Adrenal gland (tissue), 12 donors: ENCODE results near the gene HNRNPA3. TPM values are rescaled to one million over a fixed set of nuclear protein-coding genes. Genes with fewer than 3 reads are reported as not detected.
"Not testable (repeated sequence)": the region's sequence is repeated elsewhere in the genome, so short reads cannot be mapped to it uniquely, and the experiment has no call there.

Experiments used
- DNase-seq, 7 donors: peaks; one replicate each; pipeline ENCODE4 v3.0.0-alpha.2; 2019 to 2020
- H3K27ac ChIP-seq, 5 donors: fragments of 200-600 bp; sonication (generic) in 4 of 5; 1 replicate in 3 of 5; 2 replicates in 2 of 5; pipeline versions ENCODE4 v1.5.1 to v1.8.0; 2016 to 2020; ENCODE audit warnings: mild to moderate bottlenecking in 1 of 5
- H3K27me3 ChIP-seq: fragments of 200-600 bp; 2 replicates; pipeline ENCODE4 v1.8.0; 2021
- H3K36me3 ChIP-seq, 2 donors: fragments of 200-600 bp; replicated peaks in 1 of 2; 1 replicate in 1 of 2; 2 replicates in 1 of 2; pipeline versions ENCODE4 v1.5.1 to v1.8.0; 2018 to 2022
- H3K4me1 ChIP-seq, 2 donors: fragments of 200-600 bp; replicated peaks in 1 of 2; 1 replicate in 1 of 2; 2 replicates in 1 of 2; pipeline versions ENCODE4 v1.5.1 to v1.8.0; 2018 to 2021
- H3K4me3 ChIP-seq, 4 donors: fragments of 200-600 bp; sonication (generic) in 3 of 4; one replicate each; pipeline ENCODE4 v1.5.1; 2016 to 2018
- H3K9me3 ChIP-seq, 3 donors: fragments of 200-600 bp; sonication (generic) in 1 of 3; replicated peaks in 1 of 3; 1 replicate in 2 of 3; 2 replicates in 1 of 3; pipeline versions ENCODE4 v1.5.1 to v1.8.0; 2016 to 2021
- CTCF ChIP-seq, 6 experiments: fragments of 450-650 bp in 4 of 6; fragments of 200-600 bp in 2 of 6; sonication (generic) in 1 of 6; IDR thresholded peaks; 1 replicate in 5 of 6; 2 replicates in 1 of 6; pipeline versions ENCODE4 v1.5.1 to v1.8.0; 2016 to 2021; ENCODE audit warnings: antibody characterized with exemption in 6 of 6, mild to moderate bottlenecking in 2 of 6, moderate library complexity in 1 of 6
- POLR2A ChIP-seq, 2 donors: fragments of 450-650 bp; IDR thresholded peaks; one replicate each; pipeline ENCODE4 v1.6.1; 2017; ENCODE audit warnings: antibody characterized with exemption in 2 of 2, mild to moderate bottlenecking in 2 of 2, moderate library complexity in 1 of 2
- WGBS, 4 donors: extraction: QIAGEN DNeasy Blood & Tissue Kit in 2 of 4; methylation state at CpG; one replicate each; pipeline versions ENCODE4 v1.1.5 to v1.1.7; 2013 to 2017; 5-methylcytosine and 5-hydroxymethylcytosine counted together
- intact Hi-C, 2 donors: fragments of 100-400 bp; cut with DNase I; formaldehyde crosslinking; loops; one replicate each; pipeline versions ENCODE4 v1.14.1 to v1.15.0; 2022 to 2023
- polyA plus RNA-seq, 3 donors: library from polyadenylated mRNA; stranded (reverse); fragments of 200-250 nt in 2 of 3; fragments of 350-450 nt in 1 of 3; fragmentation: Illumina TruSeq in 1 of 3; extraction: RNeasy Lipid Tissue Mini Kit (QIAGEN cat#74804) in 1 of 3; gene quantifications; one replicate each; pipeline ENCODE4 v1.2.3, GENCODE V29; 2013 to 2014
- total RNA-seq, 9 donors: library from RNA; depleted of rRNA in 4 of 9; stranded (reverse); fragments of >200 nt in 4 of 9; fragments of 120-200 nt in 1 of 9; fragmentation: NEBNext Ultra II Directional in 1 of 9; extraction: Animal tissue kit (Norgen Biotek cat#: 25700) in 1 of 9; gene quantifications; one replicate each; pipeline versions ENCODE4 v1.1.0 to v1.2.4, GENCODE V29; 2013 to 2023
- donor health status: healthy with polysubstance abuse.
- donor health status: Bipolar disorder and iron deficiency.
- donor health status: DM: yes; HTN: yes; CAD: no.
- donor health status: DM: no; HTN: no; CAD: no.
- donor health status: DM: no; HTN: no; CAD: no.
- donor health status: DM: yes; HTN: yes; CAD: no.

HNRNPA3 gene
- total and polyA plus RNA-seq, 12 donors, result 22.6 to 223 (median 107) TPM

GRCh38 chr2:177221534-177221933 lies 8.9 kb downstream of the HNRNPA3 start:
- Histone ChIP-seq H3K36me3 (peaks cover 0 to 61% of the 10 kb centered on the region in 2 donors), H3K9me3 (no peaks in the 10 kb centered on the region), H3K27me3 (no peaks in the 10 kb centered on the region), H3K4me3 (no peak overlapping the region), H3K4me1 (peaks cover 8 to 21% of the 10 kb centered on the region in 2 donors), H3K27ac (no peak overlapping the region)
- intact Hi-C loops, result no loop called here
- DNase-seq, result no peak
- TF ChIP-seq CTCF (IDR thresholded peaks at IDR 0.05) (no peak), POLR2A (IDR thresholded peaks at IDR 0.05) (no peak)
- WGBS, 4 donors, result 89 to 98% (median 92%) methylated on average over 3 of the region's 3 CpGs

DNA sequence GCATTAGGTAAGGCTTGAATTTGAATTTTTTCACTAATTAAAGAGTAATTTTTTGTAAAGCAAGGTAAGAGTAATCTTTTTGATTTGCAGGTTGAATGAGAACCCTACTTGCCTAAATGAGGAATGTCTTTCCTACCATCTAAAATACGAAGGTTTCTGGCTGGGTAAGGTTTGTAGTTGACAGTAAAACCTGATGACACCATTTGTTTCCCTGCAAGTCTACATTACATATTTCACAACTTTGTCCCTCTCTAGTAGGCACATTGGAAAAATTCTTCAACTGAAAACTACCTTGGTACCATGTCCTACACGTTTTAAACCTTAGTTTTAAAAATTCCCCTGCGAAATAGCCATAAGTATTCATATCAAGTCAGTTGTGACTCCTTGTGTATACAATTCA lies 9.4 kb downstream of the HNRNPA3 start:
- H3K27me3 ChIP-seq, result no peaks in the 10 kb centered on the region
- no peak overlapping the region for H3K4me3 ChIP-seq
- 83 to 95% (median 88%) methylated on average over 3 of the region's 3 CpGs for WGBS, 4 donors
- no peaks in the 10 kb centered on the region for H3K9me3 ChIP-seq
- H3K27ac ChIP-seq, result no peak overlapping the region
- intact Hi-C loops, result no loop called here
- peaks cover 0 to 56% of the 10 kb centered on the region in 2 donors for H3K36me3 ChIP-seq
- TF ChIP-seq CTCF (IDR thresholded peaks at IDR 0.05) (no peak), POLR2A (IDR thresholded peaks at IDR 0.05) (no peak)
- H3K4me1 ChIP-seq, result peaks cover 4 to 16% of the 10 kb centered on the region in 2 donors
- no peak for DNase-seq

DNA sequence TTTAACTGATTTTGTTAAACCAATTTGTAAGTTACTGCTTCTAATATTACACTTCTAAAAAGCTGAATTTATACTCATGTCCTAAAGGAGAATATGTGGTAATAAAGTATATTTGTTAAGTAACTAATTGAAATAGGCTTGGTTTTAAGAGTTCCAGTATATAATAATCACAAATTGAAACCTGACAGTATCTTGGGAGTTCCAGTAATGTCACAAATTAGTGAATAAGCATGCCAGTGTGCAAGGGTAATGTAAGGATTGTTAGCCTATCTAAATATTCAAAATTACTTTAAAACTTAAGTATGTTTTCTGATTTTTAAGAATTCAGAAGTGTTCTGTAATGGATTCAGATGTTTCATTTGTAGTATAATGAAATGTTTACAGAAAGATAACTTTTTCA lies 10.8 kb downstream of the HNRNPA3 start:
- H3K9me3 ChIP-seq, H3K4me3 ChIP-seq, intact Hi-C loops, H3K27ac ChIP-seq, DNase-seq, H3K27me3 ChIP-seq, H3K4me1 ChIP-seq: not testable (repeated sequence)
- H3K36me3 ChIP-seq, result peaks cover 0 to 42% of the 10 kb centered on the region in 2 donors

DNA sequence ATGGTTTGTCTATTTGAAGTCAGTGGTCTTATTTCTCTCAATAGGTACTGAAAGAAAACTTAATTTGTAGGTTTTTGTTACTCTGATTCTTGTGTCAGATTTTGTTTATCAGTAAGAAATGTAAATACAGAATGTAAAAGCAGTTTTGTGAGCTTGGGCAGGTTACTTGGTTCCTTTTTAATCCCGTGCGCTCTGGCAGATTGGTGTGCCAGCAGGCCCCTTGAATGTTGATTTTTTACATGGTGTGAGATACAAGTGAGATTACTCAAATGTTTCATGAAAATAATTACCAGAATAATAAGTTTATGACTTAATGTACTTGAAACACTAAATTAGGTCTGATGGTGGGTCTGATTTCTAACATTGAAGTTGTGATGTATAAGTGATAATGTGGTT lies 13.4 kb downstream of the HNRNPA3 start:
- intact Hi-C loops, result no loop called here
- DNase-seq, result no peak
- TF ChIP-seq POLR2A (IDR thresholded peaks at IDR 0.05), result no peak
- no peak for TF ChIP-seq CTCF (IDR thresholded peaks at IDR 0.05)
- Histone ChIP-seq H3K9me3 (no peaks in the 10 kb centered on the region), H3K4me3 (no peak overlapping the region), H3K27me3 (no peaks in the 10 kb centered on the region), H3K36me3 (peaks cover 0 to 37% of the 10 kb centered on the region in 2 donors), H3K27ac (peak overlapping the region in 2 of 5 donors; percentile 2 to 29), H3K4me1 (no peaks in the 10 kb centered on the region)
- 87 to 100% (median 88%) methylated on average over 2 of the region's 2 CpGs for WGBS, 4 donors

DNA sequence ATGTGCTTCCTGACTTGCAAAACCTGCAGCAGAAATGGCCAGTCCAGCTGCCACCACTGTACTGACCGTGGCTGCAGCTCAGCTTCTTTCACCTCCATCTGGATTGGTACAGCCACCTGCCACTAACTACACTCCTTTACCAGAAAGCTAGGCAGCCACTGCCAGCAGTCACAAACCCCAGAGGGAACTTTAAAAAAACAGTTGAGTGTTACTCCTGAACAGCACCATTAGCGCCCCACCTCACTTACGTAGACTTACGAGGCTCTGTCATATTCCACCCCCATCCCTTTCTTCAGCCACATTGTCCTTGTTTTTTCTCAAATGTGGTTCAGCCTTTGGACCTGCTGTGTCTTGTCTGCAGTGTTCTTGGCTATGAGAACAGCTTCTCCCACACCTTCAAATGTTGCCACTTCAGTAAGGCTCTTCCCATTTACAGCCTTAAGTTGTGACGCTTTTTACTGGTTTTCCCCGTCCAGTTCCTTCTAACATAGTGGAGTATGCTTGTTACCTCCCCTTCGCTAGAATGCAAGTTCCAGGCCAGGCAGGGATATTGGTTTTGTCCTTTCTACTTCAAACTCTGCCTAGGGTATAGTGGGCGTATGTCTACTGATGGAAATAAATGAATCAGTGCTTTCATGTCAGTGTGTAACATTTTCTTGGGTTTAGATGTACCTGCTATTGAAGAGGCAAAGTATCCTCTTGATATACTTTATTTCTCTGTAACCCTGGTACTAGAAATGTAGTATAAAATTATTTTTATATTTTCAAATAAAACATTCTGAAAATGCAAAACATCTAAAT lies 17.0 kb downstream of the HNRNPA3 start:
- H3K4me3 ChIP-seq, result no peak overlapping the region
- no peak overlapping the region for H3K27ac ChIP-seq
- no peaks in the 10 kb centered on the region for H3K9me3 ChIP-seq
- intact Hi-C loops, result no loop called here
- 88 to 94% (median 91%) methylated on average over 8 of the region's 8 CpGs for WGBS, 4 donors
- TF ChIP-seq CTCF (IDR thresholded peaks at IDR 0.05) (no peak), POLR2A (IDR thresholded peaks at IDR 0.05) (no peak)
- peaks cover 0 to 20% of the 10 kb centered on the region in 2 donors for H3K4me1 ChIP-seq
- peaks cover 0 to 52% of the 10 kb centered on the region in 2 donors for H3K36me3 ChIP-seq
- no peaks in the 10 kb centered on the region for H3K27me3 ChIP-seq
- no peak for DNase-seq
